Stimulated activated CD8-positive, alpha-beta memory T cell treated with anti-CD3 and anti-CD28 coated beads, Interleukin-7, amount 100 ng/mL, for 48 hours (primary cell): ENCODE results near the gene LEP.
"Not testable (repeated sequence)": the region's sequence is repeated elsewhere in the genome, so short reads cannot be mapped to it uniquely, and the experiment has no call there.

Experiments used
- DNase-seq, 2 donors: peaks; one replicate each; pipeline ENCODE4 v3.0.0-alpha.2; 2020; ENCODE audit warnings: low read depth in 1 of 2; ENCODE audit errors: extremely low read depth in 1 of 2

LEP gene

GRCh38 chr7:128271471-128271941 is 30.4 kb downstream of the LEP start:
- DNase-seq = no peak

- no peak for DNase-seq
Measured at GRCh38 chr7:128271942-128272481, 30.9 kb downstream of the LEP start.

GRCh38 chr7:128274246-128274883 is 33.3 kb downstream of the LEP start:
- no peak for DNase-seq

GRCh38 chr7:128274884-128275603 is 34.0 kb downstream of the LEP start:
- no peak for DNase-seq

- DNase-seq = no peak
Measured at GRCh38 chr7:128275681-128276080, 34.6 kb downstream of the LEP start.

- DNase-seq = no peak
Measured at GRCh38 chr7:128278366-128278765, 37.3 kb downstream of the LEP start.

- no peak for DNase-seq
Measured at GRCh38 chr7:128279124-128279713, 38.1 kb downstream of the LEP start.

- DNase-seq = not testable (repeated sequence)
Measured at GRCh38 chr7:128280451-128280850, 39.4 kb downstream of the LEP start.

GRCh38 chr7:128281605-128282380 is 40.7 kb downstream of the LEP start:
- DNase-seq = no peak

GRCh38 chr7:128284102-128284501 is 43.0 kb downstream of the LEP start:
- DNase-seq = no peak

GRCh38 chr7:128287556-128287955 is 46.5 kb downstream of the LEP start:
- no peak for DNase-seq

- not testable (repeated sequence) for DNase-seq
Measured at GRCh38 chr7:128298004-128298403, 56.9 kb downstream of the LEP start.

GRCh38 chr7:128299109-128299607 is 58.1 kb downstream of the LEP start:
- no peak for DNase-seq

GRCh38 chr7:128302139-128302538 is 61.1 kb downstream of the LEP start:
- no peak for DNase-seq

- DNase-seq = no peak
Measured at GRCh38 chr7:128303133-128303532, 62.1 kb downstream of the LEP start.

GRCh38 chr7:128303643-128304042 is 62.6 kb downstream of the LEP start:
- DNase-seq = no peak

GRCh38 chr7:128304212-128304611 is 63.1 kb downstream of the LEP start:
- DNase-seq = no peak

GRCh38 chr7:128307061-128307460 is 66.0 kb downstream of the LEP start:
- no peak for DNase-seq
